Ramos (cell line): ENCODE results near the gene PLD6.
"Not testable (repeated sequence)": the region's sequence is repeated elsewhere in the genome, so short reads cannot be mapped to it uniquely, and the experiment has no call there.

ENCODE experiments used
- in situ Hi-C: fragments of 300-500 bp; cut with MboI; formaldehyde crosslinking; loops from one replicate; pipeline ENCODE4 v1.14.3; 2022; ENCODE audit warnings: low sequenced_read_pairs; ENCODE audit not compliant: unreplicated experiment

PLD6 gene

GRCh38 chr17:17161121-17161520 is 45.0 kb downstream of the PLD6 start:
- in situ Hi-C loops, result no loop called here

- in situ Hi-C loops, result no loop called here
Observed at GRCh38 chr17:17159571-17159970, 46.6 kb downstream of the PLD6 start.

GRCh38 chr17:17158506-17158905 is 47.6 kb downstream of the PLD6 start:
- in situ Hi-C loops, result not testable (repeated sequence)

GRCh38 chr17:17157041-17157440 is 49.1 kb downstream of the PLD6 start:
- in situ Hi-C loops, result no loop called here

- in situ Hi-C loops, result no loop called here
Observed at GRCh38 chr17:17156511-17156910, 49.6 kb downstream of the PLD6 start.

GRCh38 chr17:17156107-17156506 is 50.0 kb downstream of the PLD6 start:
- in situ Hi-C loops, result no loop called here

GRCh38 chr17:17155568-17155967 is 50.6 kb downstream of the PLD6 start:
- in situ Hi-C loops, result no loop called here

GRCh38 chr17:17154981-17155380 is 51.2 kb downstream of the PLD6 start:
- in situ Hi-C loops, result no loop called here

- in situ Hi-C loops, result no loop called here
Observed at GRCh38 chr17:17154556-17154955, 51.6 kb downstream of the PLD6 start.

GRCh38 chr17:17153709-17154108 is 52.4 kb downstream of the PLD6 start:
- in situ Hi-C loops, result no loop called here

- in situ Hi-C loops, result no loop called here
Observed at GRCh38 chr17:17153071-17153470, 53.1 kb downstream of the PLD6 start.

- in situ Hi-C loops, result no loop called here
Observed at GRCh38 chr17:17152385-17152784, 53.7 kb downstream of the PLD6 start.

- in situ Hi-C loops, result no loop called here
Observed at GRCh38 chr17:17151962-17152361, 54.2 kb downstream of the PLD6 start.

GRCh38 chr17:17151541-17151940 is 54.6 kb downstream of the PLD6 start:
- in situ Hi-C loops, result no loop called here

- in situ Hi-C loops, result no loop called here
Observed at GRCh38 chr17:17151055-17151454, 55.1 kb downstream of the PLD6 start.
